ENCODE measurements around the gene CALN1.

CALN1 gene

DNA sequence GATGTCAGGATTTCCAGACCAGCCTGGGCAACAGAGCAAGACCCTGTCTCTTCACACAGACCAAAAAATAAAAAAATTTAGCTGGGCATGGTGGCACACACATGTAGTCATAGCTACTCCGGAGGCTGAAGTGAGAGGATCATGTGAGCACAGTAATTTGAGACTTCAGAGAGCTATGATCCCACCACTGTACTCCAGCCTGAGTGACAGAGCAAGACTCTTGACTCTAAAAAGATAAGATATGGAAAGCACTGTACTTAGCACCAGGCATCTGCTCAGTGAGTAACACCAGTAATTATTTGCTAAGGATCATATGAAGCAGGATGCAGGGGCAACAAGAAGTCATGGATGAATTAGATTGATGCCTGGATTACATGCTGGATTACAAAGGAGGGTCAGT lies 128.8 kb downstream of the CALN1 start:
- DNase-seq, result no peak
- Histone ChIP-seq H3K27ac (ENCODE audit: insufficient read depth, low read length, poor library complexity, severe bottlenecking) (no peak overlapping the region), H3K9me3 (ENCODE audit: control insufficient read depth, low read length) (no peaks in the 10 kb centered on the region), H3K27me3 (replicated peaks; ENCODE audit: control insufficient read depth, insufficient read depth, low read length, poor library complexity, severe bottlenecking) (no peaks in the 10 kb centered on the region), H3K4me1 (ENCODE audit: control insufficient read depth, insufficient read depth, low read length, poor library complexity, severe bottlenecking) (no peaks in the 10 kb centered on the region), H3K36me3 (ENCODE audit: control insufficient read depth, insufficient read depth, low read length) (no peaks in the 10 kb centered on the region), H3K4me3 (ENCODE audit: insufficient read depth, low read depth, low read length, poor library complexity, severe bottlenecking) (no peak overlapping the region)

DNA sequence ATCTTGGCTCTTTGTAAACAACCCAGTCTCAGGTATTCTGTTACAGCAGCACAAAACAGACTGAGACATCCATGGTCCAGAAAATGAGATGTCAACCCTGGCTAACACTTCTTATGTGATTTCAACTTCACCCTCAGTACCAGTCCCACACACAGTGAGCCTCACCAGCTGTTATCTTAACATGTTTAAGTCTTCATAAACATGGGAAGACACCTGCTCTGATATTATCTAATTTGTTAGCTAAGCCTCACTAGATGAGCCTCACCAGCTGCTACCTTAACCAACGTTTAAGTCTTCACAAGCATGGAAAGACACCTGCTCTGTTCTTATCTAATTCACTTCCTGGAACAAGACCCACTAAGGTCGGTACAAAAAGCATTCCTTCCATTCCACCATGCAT lies 130.8 kb downstream of the CALN1 start:
- no peaks in the 10 kb centered on the region for H3K36me3 ChIP-seq (ENCODE audit: control insufficient read depth, insufficient read depth, low read length)
- no peak for DNase-seq
- no peak overlapping the region for H3K4me3 ChIP-seq (ENCODE audit: insufficient read depth, low read depth, low read length, poor library complexity, severe bottlenecking)
- H3K27me3 ChIP-seq (replicated peaks; ENCODE audit: control insufficient read depth, insufficient read depth, low read length, poor library complexity, severe bottlenecking), result no peaks in the 10 kb centered on the region
- H3K27ac ChIP-seq (ENCODE audit: insufficient read depth, low read length, poor library complexity, severe bottlenecking), result no peak overlapping the region
- H3K9me3 ChIP-seq (ENCODE audit: control insufficient read depth, low read length), result no peaks in the 10 kb centered on the region
- no peaks in the 10 kb centered on the region for H3K4me1 ChIP-seq (ENCODE audit: control insufficient read depth, insufficient read depth, low read length, poor library complexity, severe bottlenecking)

DNA sequence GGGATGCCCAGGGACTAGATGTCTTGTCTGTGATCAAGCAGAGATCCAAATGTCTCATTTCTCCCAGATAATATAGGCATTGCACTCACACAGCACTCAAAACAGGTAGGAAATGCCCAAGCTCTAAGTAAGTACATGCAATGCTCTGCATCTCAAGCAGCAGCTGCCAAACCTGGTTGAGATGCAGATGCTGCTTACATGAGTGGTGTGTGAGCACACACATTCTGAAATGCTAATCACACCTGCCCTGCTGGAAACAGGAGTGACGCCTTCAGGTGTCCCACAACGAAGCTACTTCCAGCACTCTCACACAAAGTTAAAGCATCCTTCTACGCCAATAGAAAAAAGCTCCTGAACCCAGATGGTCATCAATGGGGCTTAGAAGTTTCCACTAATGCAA lies 132.9 kb downstream of the CALN1 start:
- no peak overlapping the region for H3K27ac ChIP-seq (ENCODE audit: insufficient read depth, low read length, poor library complexity, severe bottlenecking)
- H3K4me3 ChIP-seq (ENCODE audit: insufficient read depth, low read depth, low read length, poor library complexity, severe bottlenecking), result no peak overlapping the region
- DNase-seq, result no peak
- H3K4me1 ChIP-seq (ENCODE audit: control insufficient read depth, insufficient read depth, low read length, poor library complexity, severe bottlenecking), result no peaks in the 10 kb centered on the region
- no peaks in the 10 kb centered on the region for H3K9me3 ChIP-seq (ENCODE audit: control insufficient read depth, low read length)
- H3K27me3 ChIP-seq (replicated peaks; ENCODE audit: control insufficient read depth, insufficient read depth, low read length, poor library complexity, severe bottlenecking), result no peaks in the 10 kb centered on the region
- no peaks in the 10 kb centered on the region for H3K36me3 ChIP-seq (ENCODE audit: control insufficient read depth, insufficient read depth, low read length)

DNA sequence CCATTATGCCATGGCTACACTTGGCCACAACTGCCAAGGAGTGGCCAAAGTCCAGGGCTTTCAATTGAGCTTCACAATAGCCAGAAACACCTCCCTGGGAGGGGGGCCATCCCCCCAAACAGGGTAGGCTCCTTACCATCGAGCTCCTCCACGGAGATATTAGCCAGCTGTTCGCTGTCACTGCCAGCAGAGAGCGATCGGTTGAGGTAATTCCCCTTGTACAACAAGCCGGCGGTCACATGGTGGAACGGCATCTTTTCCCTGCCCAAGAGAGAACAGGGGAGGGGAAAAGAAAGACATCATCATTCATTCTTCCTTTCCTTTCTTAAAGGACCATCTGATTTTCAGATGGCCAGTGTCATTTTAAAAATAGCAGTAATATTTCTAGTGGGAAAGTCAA lies 133.6 kb downstream of the CALN1 start:
- DNase-seq, result no peak
- H3K36me3 ChIP-seq (ENCODE audit: control insufficient read depth, insufficient read depth, low read length), result no peaks in the 10 kb centered on the region
- H3K4me3 ChIP-seq (ENCODE audit: insufficient read depth, low read depth, low read length, poor library complexity, severe bottlenecking), result no peak overlapping the region
- H3K9me3 ChIP-seq (ENCODE audit: control insufficient read depth, low read length), result no peaks in the 10 kb centered on the region
- H3K27ac ChIP-seq (ENCODE audit: insufficient read depth, low read length, poor library complexity, severe bottlenecking), result no peak overlapping the region
- no peaks in the 10 kb centered on the region for H3K4me1 ChIP-seq (ENCODE audit: control insufficient read depth, insufficient read depth, low read length, poor library complexity, severe bottlenecking)
- H3K27me3 ChIP-seq (replicated peaks; ENCODE audit: control insufficient read depth, insufficient read depth, low read length, poor library complexity, severe bottlenecking), result no peaks in the 10 kb centered on the region

DNA sequence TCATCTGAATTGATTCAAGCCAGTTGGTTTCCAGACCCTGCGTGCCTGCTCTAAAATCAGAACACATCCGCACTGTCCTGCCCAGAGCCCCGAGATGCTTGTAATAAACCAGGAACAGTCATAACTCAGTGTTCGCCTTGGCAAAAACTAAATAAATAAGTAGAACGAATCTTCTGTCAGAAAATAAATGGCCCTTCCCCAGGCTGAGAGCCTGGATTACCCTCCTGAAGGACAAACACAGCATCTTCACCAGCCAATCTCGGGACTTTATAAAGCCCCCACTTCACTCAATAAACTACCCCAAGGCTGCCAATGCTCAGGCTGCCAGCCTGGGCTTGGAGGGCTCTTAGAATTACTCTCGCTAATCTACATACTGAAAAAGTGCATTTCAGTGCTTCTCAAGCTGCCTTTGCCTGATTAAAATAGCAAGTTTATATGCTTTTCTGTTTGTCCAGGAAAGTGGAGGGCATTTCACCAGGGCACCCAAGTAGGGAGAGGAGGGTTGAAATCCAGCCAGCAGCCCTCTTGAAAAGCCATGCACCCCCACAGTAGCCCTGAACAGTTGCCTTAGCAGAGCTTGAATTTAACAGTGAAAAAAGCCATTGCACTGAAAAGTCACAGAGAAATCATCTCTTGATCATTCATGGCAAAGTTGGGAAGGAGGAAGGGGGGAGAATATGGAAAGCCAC lies 136.6 kb downstream of the CALN1 start:
- no peak for DNase-seq
- no peak overlapping the region for H3K4me3 ChIP-seq (ENCODE audit: insufficient read depth, low read depth, low read length, poor library complexity, severe bottlenecking)
- no peaks in the 10 kb centered on the region for H3K9me3 ChIP-seq (ENCODE audit: control insufficient read depth, low read length)
- H3K36me3 ChIP-seq (ENCODE audit: control insufficient read depth, insufficient read depth, low read length), result no peaks in the 10 kb centered on the region
- no peaks in the 10 kb centered on the region for H3K4me1 ChIP-seq (ENCODE audit: control insufficient read depth, insufficient read depth, low read length, poor library complexity, severe bottlenecking)
- no peaks in the 10 kb centered on the region for H3K27me3 ChIP-seq (replicated peaks; ENCODE audit: control insufficient read depth, insufficient read depth, low read length, poor library complexity, severe bottlenecking)
- H3K27ac ChIP-seq (ENCODE audit: insufficient read depth, low read length, poor library complexity, severe bottlenecking), result no peak overlapping the region

DNA sequence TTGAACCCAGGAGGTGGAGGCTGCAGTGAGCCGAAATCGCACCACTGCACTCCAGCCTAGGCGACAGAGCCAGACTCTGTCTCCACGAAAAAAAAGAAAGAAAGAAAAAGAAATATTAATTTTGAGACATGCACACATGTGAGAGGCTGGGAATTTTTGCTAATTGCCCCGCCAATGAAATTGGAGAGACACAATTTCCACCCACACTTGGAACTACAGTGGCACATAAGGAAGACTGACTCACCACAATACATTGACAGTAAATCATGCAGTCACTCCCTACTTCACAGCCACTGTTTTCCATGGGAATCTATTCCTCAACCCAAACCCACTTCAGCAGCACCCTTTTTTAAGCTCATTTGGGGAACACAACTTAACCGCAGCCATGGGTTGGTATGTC lies 139.7 kb downstream of the CALN1 start:
- no peaks in the 10 kb centered on the region for H3K27me3 ChIP-seq (replicated peaks; ENCODE audit: control insufficient read depth, insufficient read depth, low read length, poor library complexity, severe bottlenecking)
- H3K36me3 ChIP-seq (ENCODE audit: control insufficient read depth, insufficient read depth, low read length), result no peaks in the 10 kb centered on the region
- no peak for DNase-seq
- H3K4me3 ChIP-seq (ENCODE audit: insufficient read depth, low read depth, low read length, poor library complexity, severe bottlenecking), result no peak overlapping the region
- no peaks in the 10 kb centered on the region for H3K9me3 ChIP-seq (ENCODE audit: control insufficient read depth, low read length)
- H3K4me1 ChIP-seq (ENCODE audit: control insufficient read depth, insufficient read depth, low read length, poor library complexity, severe bottlenecking), result no peaks in the 10 kb centered on the region
- no peak overlapping the region for H3K27ac ChIP-seq (ENCODE audit: insufficient read depth, low read length, poor library complexity, severe bottlenecking)

DNA sequence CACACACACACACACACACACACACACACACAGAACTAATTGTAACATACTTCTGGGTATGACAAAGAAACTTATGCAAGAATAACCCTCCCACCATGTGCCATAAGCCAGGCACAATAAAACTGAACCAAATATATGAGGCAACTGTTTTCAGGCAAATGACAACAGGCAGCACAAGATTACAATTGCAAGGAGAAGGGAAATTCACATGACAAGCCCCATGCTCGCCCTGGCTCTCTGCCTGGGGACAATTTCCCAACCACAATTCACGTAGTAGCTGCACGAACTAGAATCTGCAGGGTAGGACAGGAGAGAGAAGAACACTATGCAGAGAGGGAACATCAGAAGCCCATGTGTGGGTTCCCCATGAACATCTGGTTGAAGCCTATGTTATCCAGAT lies 143.3 kb downstream of the CALN1 start:
- no peaks in the 10 kb centered on the region for H3K36me3 ChIP-seq (ENCODE audit: control insufficient read depth, insufficient read depth, low read length)
- no peak overlapping the region for H3K4me3 ChIP-seq (ENCODE audit: insufficient read depth, low read depth, low read length, poor library complexity, severe bottlenecking)

DNA sequence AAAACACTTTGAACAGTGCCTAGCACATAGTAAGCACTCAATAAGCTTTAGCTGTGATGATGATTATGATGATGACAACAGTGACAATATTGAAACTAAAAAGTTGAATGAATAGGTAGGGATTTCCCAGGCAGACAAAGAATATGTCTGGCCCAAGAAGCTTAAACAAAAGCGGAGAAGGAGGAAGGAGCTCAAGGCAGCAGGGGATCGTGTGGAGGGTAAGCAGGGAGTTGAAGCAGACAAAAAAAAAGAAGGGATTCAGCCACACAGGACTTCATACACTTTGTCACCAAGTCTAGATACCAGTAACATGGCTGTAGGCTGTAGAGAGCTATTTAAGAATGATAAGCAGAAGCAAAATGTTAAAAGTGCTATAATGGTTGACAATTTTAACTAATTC lies 144.0 kb downstream of the CALN1 start:
- no peaks in the 10 kb centered on the region for H3K4me1 ChIP-seq (ENCODE audit: control insufficient read depth, insufficient read depth, low read length, poor library complexity, severe bottlenecking)
- no peaks in the 10 kb centered on the region for H3K36me3 ChIP-seq (ENCODE audit: control insufficient read depth, insufficient read depth, low read length)
- H3K27ac ChIP-seq (ENCODE audit: insufficient read depth, low read length, poor library complexity, severe bottlenecking), result no peak overlapping the region
- no peak for DNase-seq
- H3K4me3 ChIP-seq (ENCODE audit: insufficient read depth, low read depth, low read length, poor library complexity, severe bottlenecking), result no peak overlapping the region
- H3K27me3 ChIP-seq (replicated peaks; ENCODE audit: control insufficient read depth, insufficient read depth, low read length, poor library complexity, severe bottlenecking), result no peaks in the 10 kb centered on the region
- H3K9me3 ChIP-seq (ENCODE audit: control insufficient read depth, low read length), result no peaks in the 10 kb centered on the region

More for the DNA sequence above, 143.3 kb downstream of the CALN1 start:
- Histone ChIP-seq H3K4me1 (ENCODE audit: control insufficient read depth, insufficient read depth, low read length, poor library complexity, severe bottlenecking) (no peaks in the 10 kb centered on the region), H3K27ac (ENCODE audit: insufficient read depth, low read length, poor library complexity, severe bottlenecking) (no peak overlapping the region), H3K27me3 (replicated peaks; ENCODE audit: control insufficient read depth, insufficient read depth, low read length, poor library complexity, severe bottlenecking) (no peaks in the 10 kb centered on the region), H3K9me3 (ENCODE audit: control insufficient read depth, low read length) (no peaks in the 10 kb centered on the region)
- no peak for DNase-seq

DNA sequence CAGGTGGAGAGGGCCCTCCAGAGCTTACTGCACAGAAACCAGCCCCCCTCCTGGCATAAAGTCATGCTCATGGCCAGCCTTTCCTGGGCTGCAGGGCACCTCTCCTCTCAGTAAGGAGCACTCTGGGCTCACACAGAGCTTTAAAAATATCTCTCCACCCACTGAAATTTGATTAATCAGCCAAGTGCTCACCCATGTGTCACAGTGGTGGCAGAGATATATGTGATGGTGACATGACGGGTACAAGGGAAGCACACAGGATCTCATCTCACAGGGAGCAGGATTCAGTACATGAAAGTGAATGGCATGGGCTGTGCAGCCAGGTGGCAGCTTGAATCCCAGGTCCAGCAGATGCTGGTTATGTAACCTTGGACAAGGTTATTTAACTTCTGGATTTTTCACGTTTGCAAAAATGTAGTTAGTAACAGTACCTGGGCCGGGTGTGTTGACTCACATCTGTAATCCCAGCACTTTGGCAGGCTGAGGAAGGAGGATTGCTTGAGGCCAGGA lies 144.8 kb downstream of the CALN1 start:
- H3K27me3 ChIP-seq (replicated peaks; ENCODE audit: control insufficient read depth, insufficient read depth, low read length, poor library complexity, severe bottlenecking), result no peaks in the 10 kb centered on the region
- no peak overlapping the region for H3K4me3 ChIP-seq (ENCODE audit: insufficient read depth, low read depth, low read length, poor library complexity, severe bottlenecking)
- H3K27ac ChIP-seq (ENCODE audit: insufficient read depth, low read length, poor library complexity, severe bottlenecking), result no peak overlapping the region
- no peaks in the 10 kb centered on the region for H3K36me3 ChIP-seq (ENCODE audit: control insufficient read depth, insufficient read depth, low read length)
- DNase-seq, result no peak
- H3K9me3 ChIP-seq (ENCODE audit: control insufficient read depth, low read length), result no peaks in the 10 kb centered on the region
- H3K4me1 ChIP-seq (ENCODE audit: control insufficient read depth, insufficient read depth, low read length, poor library complexity, severe bottlenecking), result no peaks in the 10 kb centered on the region

DNA sequence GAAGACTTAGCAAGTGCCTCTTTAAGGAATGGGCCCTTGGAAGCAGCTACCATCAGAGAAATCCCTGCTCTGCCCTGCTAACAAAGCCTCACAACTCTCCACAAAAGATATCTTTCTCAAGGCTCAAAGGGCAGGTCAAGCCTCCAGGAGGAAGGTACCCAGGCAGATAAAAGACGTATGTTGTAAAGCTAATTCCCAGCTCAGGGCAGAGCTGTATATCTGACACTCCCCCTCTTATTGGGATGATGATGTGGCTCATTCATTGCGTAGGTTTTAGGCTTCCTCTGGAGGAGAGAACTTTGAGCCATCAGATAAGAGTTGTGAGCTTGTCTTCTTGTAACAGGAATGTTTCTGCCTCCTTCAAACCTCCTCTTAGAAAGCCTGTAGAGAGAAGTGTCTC lies 145.4 kb downstream of the CALN1 start:
- no peaks in the 10 kb centered on the region for H3K9me3 ChIP-seq (ENCODE audit: control insufficient read depth, low read length)

More for the DNA sequence above, 145.4 kb downstream of the CALN1 start:
- Histone ChIP-seq H3K27ac (ENCODE audit: insufficient read depth, low read length, poor library complexity, severe bottlenecking) (no peak overlapping the region), H3K36me3 (ENCODE audit: control insufficient read depth, insufficient read depth, low read length) (no peaks in the 10 kb centered on the region), H3K27me3 (replicated peaks; ENCODE audit: control insufficient read depth, insufficient read depth, low read length, poor library complexity, severe bottlenecking) (no peaks in the 10 kb centered on the region), H3K4me1 (ENCODE audit: control insufficient read depth, insufficient read depth, low read length, poor library complexity, severe bottlenecking) (no peaks in the 10 kb centered on the region), H3K4me3 (ENCODE audit: insufficient read depth, low read depth, low read length, poor library complexity, severe bottlenecking) (no peak overlapping the region)
- DNase-seq, result no peak
